Measurements from ENCODE around the gene DISC1.

Gene DISC1

GRCh38 chr1:231679109-231679508 is 52.5 kb downstream of the DISC1 start:
- H3K4me3 ChIP-seq (replicated peaks; ENCODE audit: insufficient read depth, low read length) = no peak overlapping the region
- TF ChIP-seq, protein P1, sequence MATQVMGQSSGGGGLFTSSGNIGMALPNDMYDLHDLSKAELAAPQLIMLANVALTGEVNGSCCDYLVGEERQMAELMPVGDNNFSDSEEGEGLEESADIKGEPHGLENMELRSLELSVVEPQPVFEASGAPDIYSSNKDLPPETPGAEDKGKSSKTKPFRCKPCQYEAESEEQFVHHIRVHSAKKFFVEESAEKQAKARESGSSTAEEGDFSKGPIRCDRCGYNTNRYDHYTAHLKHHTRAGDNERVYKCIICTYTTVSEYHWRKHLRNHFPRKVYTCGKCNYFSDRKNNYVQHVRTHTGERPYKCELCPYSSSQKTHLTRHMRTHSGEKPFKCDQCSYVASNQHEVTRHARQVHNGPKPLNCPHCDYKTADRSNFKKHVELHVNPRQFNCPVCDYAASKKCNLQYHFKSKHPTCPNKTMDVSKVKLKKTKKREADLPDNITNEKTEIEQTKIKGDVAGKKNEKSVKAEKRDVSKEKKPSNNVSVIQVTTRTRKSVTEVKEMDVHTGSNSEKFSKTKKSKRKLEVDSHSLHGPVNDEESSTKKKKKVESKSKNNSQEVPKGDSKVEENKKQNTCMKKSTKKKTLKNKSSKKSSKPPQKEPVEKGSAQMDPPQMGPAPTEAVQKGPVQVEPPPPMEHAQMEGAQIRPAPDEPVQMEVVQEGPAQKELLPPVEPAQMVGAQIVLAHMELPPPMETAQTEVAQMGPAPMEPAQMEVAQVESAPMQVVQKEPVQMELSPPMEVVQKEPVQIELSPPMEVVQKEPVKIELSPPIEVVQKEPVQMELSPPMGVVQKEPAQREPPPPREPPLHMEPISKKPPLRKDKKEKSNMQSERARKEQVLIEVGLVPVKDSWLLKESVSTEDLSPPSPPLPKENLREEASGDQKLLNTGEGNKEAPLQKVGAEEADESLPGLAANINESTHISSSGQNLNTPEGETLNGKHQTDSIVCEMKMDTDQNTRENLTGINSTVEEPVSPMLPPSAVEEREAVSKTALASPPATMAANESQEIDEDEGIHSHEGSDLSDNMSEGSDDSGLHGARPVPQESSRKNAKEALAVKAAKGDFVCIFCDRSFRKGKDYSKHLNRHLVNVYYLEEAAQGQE (IDR thresholded peaks at IDR 0.05; ENCODE audit: insufficient replicate concordance, low read depth) = no peak
- TF ChIP-seq SPI1 (IDR thresholded peaks at IDR 0.05; ENCODE audit: borderline replicate concordance, low read depth) (no peak), GABPA (IDR thresholded peaks at IDR 0.05; ENCODE audit: low read depth) (no peak), POLR2AphosphoS5 (IDR thresholded peaks at IDR 0.05; ENCODE audit: low read depth) (no peak), CTCF (IDR thresholded peaks at IDR 0.05; ENCODE audit: insufficient read depth, low read length) (no peak)
- H3K27ac ChIP-seq (replicated peaks) = no peak overlapping the region
- H3K27me3 ChIP-seq (ENCODE audit: insufficient read depth, poor library complexity, severe bottlenecking) = no peaks in the 10 kb centered on the region
- no peak for DNase-seq (ENCODE audit: low read depth in 1 of 2, low spot score in 1 of 2)

- TF ChIP-seq CTCF (IDR thresholded peaks at IDR 0.05; ENCODE audit: insufficient read depth, low read length) (no peak), SPI1 (IDR thresholded peaks at IDR 0.05; ENCODE audit: borderline replicate concordance, low read depth) (no peak), POLR2AphosphoS5 (IDR thresholded peaks at IDR 0.05; ENCODE audit: low read depth) (no peak), GABPA (IDR thresholded peaks at IDR 0.05; ENCODE audit: low read depth) (no peak)
- TF ChIP-seq, protein P1 (IDR thresholded peaks at IDR 0.05; ENCODE audit: insufficient replicate concordance, low read depth) = no peak
- Histone ChIP-seq H3K27me3 (ENCODE audit: insufficient read depth, poor library complexity, severe bottlenecking) (no peaks in the 10 kb centered on the region), H3K4me3 (replicated peaks; ENCODE audit: insufficient read depth, low read length) (no peak overlapping the region), H3K27ac (replicated peaks) (no peak overlapping the region)
- no peak for DNase-seq (ENCODE audit: low read depth in 1 of 2, low spot score in 1 of 2)
Measured at GRCh38 chr1:231681006-231681405, 54.4 kb downstream of the DISC1 start.

DNA sequence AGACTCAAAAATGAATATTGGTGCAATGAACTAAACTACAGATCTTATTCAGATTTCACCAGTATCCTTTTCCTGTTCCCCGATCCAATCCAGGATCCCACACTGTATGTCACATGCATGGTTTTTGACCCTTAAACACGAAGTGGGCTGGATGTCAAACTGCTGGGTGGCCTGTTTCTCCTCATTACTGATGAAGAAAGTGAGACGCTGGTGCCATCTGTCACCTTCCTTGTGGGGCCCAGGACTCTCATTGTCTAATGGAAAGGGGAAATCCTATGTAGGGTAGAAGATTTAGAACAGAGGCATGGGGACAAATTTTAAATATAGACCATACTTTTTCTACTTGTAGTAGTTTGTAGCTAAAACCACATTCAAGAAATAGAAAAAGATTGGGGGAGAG is 56.2 kb downstream of the DISC1 start:
- Histone ChIP-seq H3K27me3 (ENCODE audit: insufficient read depth, poor library complexity, severe bottlenecking) (no peaks in the 10 kb centered on the region), H3K4me3 (replicated peaks; ENCODE audit: insufficient read depth, low read length) (no peak overlapping the region), H3K27ac (replicated peaks) (no peak overlapping the region)
- no peak for TF ChIP-seq CTCF (IDR thresholded peaks at IDR 0.05; ENCODE audit: insufficient read depth, low read length)
- no peak for TF ChIP-seq SPI1 (IDR thresholded peaks at IDR 0.05; ENCODE audit: borderline replicate concordance, low read depth)
- TF ChIP-seq, protein P1 (IDR thresholded peaks at IDR 0.05; ENCODE audit: insufficient replicate concordance, low read depth) = no peak
- no peak for TF ChIP-seq GABPA (IDR thresholded peaks at IDR 0.05; ENCODE audit: low read depth)
- no peak for TF ChIP-seq POLR2AphosphoS5 (IDR thresholded peaks at IDR 0.05; ENCODE audit: low read depth)
- no peak for DNase-seq (ENCODE audit: low read depth in 1 of 2, low spot score in 1 of 2)

Data from HL-60 (cell line).